Measurements from ENCODE around the gene CSAG2.

Gene CSAG2

DNA sequence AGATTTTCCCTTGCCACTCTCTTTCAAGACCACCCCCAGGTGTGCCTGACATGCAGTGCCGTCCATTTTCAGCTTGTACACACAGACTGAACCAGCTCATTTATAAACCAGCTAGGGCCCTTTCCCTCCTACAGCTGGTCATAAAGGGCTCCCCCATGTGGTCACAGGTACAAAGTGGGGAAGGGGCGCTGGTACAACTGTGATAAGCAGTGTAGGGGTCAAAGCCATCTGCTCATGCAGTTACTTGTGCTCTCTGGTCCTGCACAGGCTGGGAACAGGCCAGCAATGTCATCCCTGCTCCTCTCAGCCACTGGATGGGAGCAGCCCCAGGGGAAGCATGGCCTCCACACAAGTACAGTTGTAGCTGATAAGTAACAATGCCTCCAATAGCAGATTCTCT is 50.8 kb downstream of the CSAG2 start:
- TF ChIP-seq, protein P1, sequence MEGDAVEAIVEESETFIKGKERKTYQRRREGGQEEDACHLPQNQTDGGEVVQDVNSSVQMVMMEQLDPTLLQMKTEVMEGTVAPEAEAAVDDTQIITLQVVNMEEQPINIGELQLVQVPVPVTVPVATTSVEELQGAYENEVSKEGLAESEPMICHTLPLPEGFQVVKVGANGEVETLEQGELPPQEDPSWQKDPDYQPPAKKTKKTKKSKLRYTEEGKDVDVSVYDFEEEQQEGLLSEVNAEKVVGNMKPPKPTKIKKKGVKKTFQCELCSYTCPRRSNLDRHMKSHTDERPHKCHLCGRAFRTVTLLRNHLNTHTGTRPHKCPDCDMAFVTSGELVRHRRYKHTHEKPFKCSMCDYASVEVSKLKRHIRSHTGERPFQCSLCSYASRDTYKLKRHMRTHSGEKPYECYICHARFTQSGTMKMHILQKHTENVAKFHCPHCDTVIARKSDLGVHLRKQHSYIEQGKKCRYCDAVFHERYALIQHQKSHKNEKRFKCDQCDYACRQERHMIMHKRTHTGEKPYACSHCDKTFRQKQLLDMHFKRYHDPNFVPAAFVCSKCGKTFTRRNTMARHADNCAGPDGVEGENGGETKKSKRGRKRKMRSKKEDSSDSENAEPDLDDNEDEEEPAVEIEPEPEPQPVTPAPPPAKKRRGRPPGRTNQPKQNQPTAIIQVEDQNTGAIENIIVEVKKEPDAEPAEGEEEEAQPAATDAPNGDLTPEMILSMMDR (IDR thresholded peaks at IDR 0.05), result no peak
- DNase-seq (ENCODE audit: low spot score), result peak; percentile 28
- H3K27ac ChIP-seq, result no peak overlapping the region
- H3K4me3 ChIP-seq, result no peak overlapping the region

Data from coronary artery (tissue), 2 donors.